IMR-90 (cell line): ENCODE data around the gene MKX. TPM values are rescaled to one million over a fixed set of nuclear protein-coding genes. Genes with fewer than 3 reads are reported as not detected.

Experiments used
- ATAC-seq: fragments of 200-7000 bp; cut with Tn5 transposase; 2 replicates; pipeline ENCODE4 v1.9.1; 2020; ENCODE audit warnings: low read depth, mild to moderate bottlenecking, moderate library complexity
- BruUV-seq: library from RNA; stranded (reverse); fragments of 400-500 nt; replicated peaks from 2 replicates; lab custom pipeline; 2021; lab: Mats Ljungman, UMichigan
- CTCF ChIA-PET: fragments of 300-600 bp; formaldehyde crosslinking; extraction: SDS; loops from one replicate; lab custom pipeline; 2021; ENCODE audit warnings: antibody characterized with exemption; lab: Yijun Ruan, JAX
- POLR2A ChIA-PET: fragments of 300-600 bp; sonication (Branson Sonifier 250); formaldehyde crosslinking; loops from one replicate; lab custom pipeline; 2022; ENCODE audit warnings: antibody characterized with exemption; ENCODE audit not compliant: unreplicated experiment; lab: Charles Lee
- DNase-seq: peaks from one replicate; pipeline ENCODE4 v3.0.0; 2013
- H2AFZ ChIP-seq: replicated peaks from 2 replicates; pipeline ENCODE3; 2013; ENCODE audit warnings: low read length, mild to moderate bottlenecking; ENCODE audit not compliant: poor library complexity
- H2AK5ac ChIP-seq: 2 replicates; pipeline ENCODE4 v1.6.1; 2013; ENCODE audit warnings: low read depth, low read length, inconsistent platforms
- H2AK9ac ChIP-seq: replicated peaks from 2 replicates; pipeline ENCODE3; 2013; ENCODE audit warnings: mild to moderate bottlenecking, low read depth, low read length, moderate library complexity; ENCODE audit not compliant: poor library complexity
- H2BK120ac ChIP-seq: 2 replicates; pipeline ENCODE4 v1.6.1; 2013; ENCODE audit warnings: low read depth, low read length, inconsistent platforms
- H2BK15ac ChIP-seq: 3 replicates; pipeline ENCODE4 v1.6.1; 2013; ENCODE audit warnings: low read depth, low read length, inconsistent platforms
- H2BK20ac ChIP-seq: 2 replicates; pipeline ENCODE4 v1.6.1; 2013; ENCODE audit warnings: low read depth, mild to moderate bottlenecking, inconsistent platforms, low read length, moderate library complexity
- H2BK5ac ChIP-seq: 2 replicates; pipeline ENCODE4 v1.6.1; 2013; ENCODE audit warnings: mild to moderate bottlenecking, low read depth, low read length, inconsistent platforms; ENCODE audit not compliant: poor library complexity, severe bottlenecking
- H3K14ac ChIP-seq: replicated peaks from 2 replicates; pipeline ENCODE4 v1.6.1; 2013; ENCODE audit warnings: low read depth, low read length, inconsistent platforms
- H3K18ac ChIP-seq: 2 replicates; pipeline ENCODE4 v1.6.1; 2013; ENCODE audit warnings: low read depth, low read length, control low read depth
- H3K23ac ChIP-seq: 2 replicates; pipeline ENCODE4 v1.6.1; 2013; ENCODE audit warnings: low read depth, low read length, inconsistent platforms
- H3K27ac ChIP-seq: 2 replicates; pipeline ENCODE4 v1.5.1; 2013; ENCODE audit warnings: mild to moderate bottlenecking, control low read depth, low read length; ENCODE audit not compliant: insufficient read depth
- H3K27me3 ChIP-seq: 2 replicates; pipeline ENCODE4 v1.6.1; 2013; ENCODE audit warnings: low read length; ENCODE audit not compliant: control insufficient read depth, insufficient read depth
- H3K36me3 ChIP-seq: 2 replicates; pipeline ENCODE4 v1.6.1; 2013; ENCODE audit warnings: low read length, mixed read lengths; ENCODE audit not compliant: control insufficient read depth, insufficient read depth
- H3K4ac ChIP-seq: 2 replicates; pipeline ENCODE4 v1.6.1; 2013; ENCODE audit warnings: low read depth, low read length, inconsistent platforms
- H3K4me1 ChIP-seq: 2 replicates; pipeline ENCODE4 v1.6.1; 2013; ENCODE audit warnings: low read length, mixed read lengths; ENCODE audit not compliant: control insufficient read depth, insufficient read depth
- H3K4me2 ChIP-seq: 2 replicates; pipeline ENCODE4 v1.6.1; 2013; ENCODE audit warnings: low read depth, mild to moderate bottlenecking, control low read depth, low read length, moderate library complexity
- H3K4me3 ChIP-seq: 2 replicates; pipeline ENCODE4 v1.5.1; 2013; ENCODE audit warnings: low read depth, mild to moderate bottlenecking, control low read depth, low read length, moderate library complexity; ENCODE audit not compliant: insufficient read depth
- H3K56ac ChIP-seq: 2 replicates; pipeline ENCODE4 v1.6.1; 2013; ENCODE audit warnings: low read length, inconsistent platforms; ENCODE audit not compliant: insufficient read depth; ENCODE audit errors: extremely low read depth
- H3K79me1 ChIP-seq, 2 experiments: 2 replicates each; pipeline ENCODE4 v1.6.1; 2013; ENCODE audit warnings: low read length in 2 of 2, inconsistent platforms in 1 of 2, low read depth in 1 of 2
- H3K9ac ChIP-seq: 2 replicates; pipeline ENCODE4 v1.6.1; 2013; ENCODE audit warnings: low read depth, low read length, control low read depth
- H3K9me1 ChIP-seq: 2 replicates; pipeline ENCODE4 v1.6.1; 2013; ENCODE audit warnings: low read length, inconsistent platforms; ENCODE audit not compliant: insufficient read depth
- H3K9me3 ChIP-seq: 2 replicates; pipeline ENCODE4 v1.6.1; 2013; ENCODE audit warnings: low read length; ENCODE audit not compliant: control insufficient read depth, insufficient read depth
- H4K20me1 ChIP-seq: 2 replicates; pipeline ENCODE4 v1.6.1; 2013; ENCODE audit warnings: low read length, inconsistent platforms; ENCODE audit not compliant: insufficient read depth
- H4K5ac ChIP-seq: 2 replicates; pipeline ENCODE4 v1.6.1; 2013; ENCODE audit warnings: mild to moderate bottlenecking, low read depth, low read length, control low read depth
- H4K8ac ChIP-seq, 2 experiments: 2 replicates each; pipeline ENCODE4 v1.6.1; 2013; ENCODE audit warnings: low read depth in 2 of 2, low read length in 2 of 2, control low read depth in 1 of 2, inconsistent platforms in 1 of 2
- H4K91ac ChIP-seq: 2 replicates; pipeline ENCODE4 v1.6.1; 2013; ENCODE audit warnings: low read depth, low read length, inconsistent platforms; ENCODE audit not compliant: insufficient read depth
- FOS ChIP-seq: fragments of 150-350 bp; IDR thresholded peaks from 2 replicates; pipeline ENCODE4 v1.6.1; 2016; ENCODE audit warnings: low read depth, low read length
- MAFK ChIP-seq: IDR thresholded peaks from 2 replicates; pipeline ENCODE4 v1.6.1; 2012; ENCODE audit warnings: low read depth, low read length, improper control_type of control experiment
- NFE2L2 ChIP-seq: fragments of 150-350 bp; IDR thresholded peaks from 2 replicates; pipeline ENCODE4 v1.6.1; 2016; ENCODE audit warnings: low read depth, mild to moderate bottlenecking, low read length
- POLR2A ChIP-seq: IDR thresholded peaks from 2 replicates; pipeline ENCODE4 v1.6.1; 2012; ENCODE audit warnings: mild to moderate bottlenecking, low read depth, low read length
- RFX5 ChIP-seq: IDR thresholded peaks from 2 replicates; pipeline ENCODE4 v1.8.0; 2012; ENCODE audit warnings: low read depth, mild to moderate bottlenecking, low read length, moderate library complexity
- USF2 ChIP-seq: fragments of 150-350 bp; IDR thresholded peaks from 2 replicates; pipeline ENCODE4 v1.6.1; 2017; ENCODE audit warnings: mild to moderate bottlenecking, antibody characterized with exemption, low read length, low read depth
- WGBS, 2 experiments: methylation state at CpG; one replicate each; pipeline versions ENCODE4 v1.1.5 to v1.1.7; 2013; ENCODE audit warnings: missing lambda C conversion rate in 2 of 2; ENCODE audit not compliant: insufficient read length in 1 of 2; ENCODE audit errors: extremely low coverage in 2 of 2; 5-methylcytosine and 5-hydroxymethylcytosine counted together
- dilution Hi-C: fragments of 300-500 bp; cut with HindIII; formaldehyde crosslinking; loops from one replicate; pipeline ENCODE4 v1.14.3; 2018; ENCODE audit warnings: low sequenced_read_pairs; ENCODE audit not compliant: unreplicated experiment
- in situ Hi-C: fragments of 300-500 bp; cut with MboI; formaldehyde crosslinking; loops from 3 replicates; pipeline ENCODE4 v1.14.3; 2019; ENCODE audit warnings: low sequenced_read_pairs, inconsistent platforms, mixed read lengths
- intact Hi-C: fragments of 100-400 bp; cut with micrococcal nuclease; formaldehyde crosslinking; loops from 2 replicates; pipeline ENCODE4 v1.10.0; 2022
- polyA plus RNA-seq, 3 experiments: library from polyadenylated mRNA; depleted of rRNA; stranded (reverse); fragments of >200 nt; gene quantifications; 2 replicates each; pipeline ENCODE4 v1.2.3, GENCODE V29; 2012; ENCODE audit warnings: low replicate concordance in 1 of 3
- total RNA-seq: library from RNA; depleted of rRNA; stranded (reverse); fragments of >200 nt; gene quantifications from 2 replicates; pipeline ENCODE4 v1.2.3, GENCODE V29; 2012
- TF ChIP-seq, protein P1 (sequence below): fragments of 150-350 bp; IDR thresholded peaks from 2 replicates; pipeline ENCODE4 v1.6.1; 2016; ENCODE audit warnings: low read depth, mild to moderate bottlenecking, low read length, moderate library complexity, borderline replicate concordance

MKX gene
- total and polyA plus RNA-seq, 2 of the 4 experiments (the other 2 are of a cell fraction), result 0.10 to 0.36 TPM

DNA sequence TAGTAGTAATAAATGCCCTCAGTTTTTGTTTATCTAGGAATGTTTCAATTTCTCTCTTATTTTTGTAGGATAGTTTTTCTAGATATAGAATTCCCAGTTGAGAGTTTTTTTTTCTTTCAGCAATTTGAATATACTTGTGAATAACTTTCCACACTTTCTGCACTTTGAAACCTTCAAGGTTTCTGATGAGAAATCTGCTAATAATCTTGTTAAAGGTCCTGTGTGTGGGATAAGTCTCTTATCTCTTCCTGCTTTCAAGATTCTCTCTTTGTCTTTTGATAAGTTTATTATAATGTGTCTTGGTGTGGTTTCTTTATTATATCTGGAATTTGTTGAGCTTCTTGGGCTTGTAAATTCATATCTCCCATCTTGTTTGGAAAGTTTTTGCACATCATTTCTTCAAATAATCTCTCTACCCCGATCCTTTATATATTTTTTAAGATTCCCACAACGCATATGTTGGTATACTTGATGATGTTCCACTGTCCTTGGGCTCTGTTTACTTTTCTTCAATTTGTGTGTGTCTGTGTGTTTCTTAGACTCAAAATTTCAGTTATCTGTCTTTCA, 103.5 kb downstream of the MKX start:
- H2BK5ac ChIP-seq, result no peak overlapping the region
- no peak overlapping the region for H3K18ac ChIP-seq
- H2AK5ac ChIP-seq, result no peak overlapping the region
- H3K9me3 ChIP-seq, result no peaks in the 10 kb centered on the region; the same call in 1 of the 2 replicates
- DNase-seq (no peak), ATAC-seq (no peak)
- CTCF ChIA-PET, result no interaction called here
- no peaks in the 10 kb centered on the region for H3K36me3 ChIP-seq
- no peak overlapping the region for H2AFZ ChIP-seq
- no peak overlapping the region for H2BK120ac ChIP-seq
- H3K27ac ChIP-seq, result no peak overlapping the region
- H2BK15ac ChIP-seq, result no peak overlapping the region
- no peak overlapping the region for H2AK9ac ChIP-seq
- H3K14ac ChIP-seq, result no peak overlapping the region
- H4K8ac ChIP-seq, result no peak overlapping the region
- H3K4ac ChIP-seq, result no peak overlapping the region
- H3K4me3 ChIP-seq, result no peak overlapping the region
- no peaks in the 10 kb centered on the region for H4K20me1 ChIP-seq
- H3K4me2 ChIP-seq, result no peak overlapping the region
- no peak overlapping the region for H3K56ac ChIP-seq
- BruUV-seq, result no TSS peak
- H4K91ac ChIP-seq, result no peak overlapping the region
- no peaks in the 10 kb centered on the region for H3K79me1 ChIP-seq
- TF ChIP-seq FOS, result no peak
- TF ChIP-seq RFX5, result no peak
- TF ChIP-seq, protein P1, sequence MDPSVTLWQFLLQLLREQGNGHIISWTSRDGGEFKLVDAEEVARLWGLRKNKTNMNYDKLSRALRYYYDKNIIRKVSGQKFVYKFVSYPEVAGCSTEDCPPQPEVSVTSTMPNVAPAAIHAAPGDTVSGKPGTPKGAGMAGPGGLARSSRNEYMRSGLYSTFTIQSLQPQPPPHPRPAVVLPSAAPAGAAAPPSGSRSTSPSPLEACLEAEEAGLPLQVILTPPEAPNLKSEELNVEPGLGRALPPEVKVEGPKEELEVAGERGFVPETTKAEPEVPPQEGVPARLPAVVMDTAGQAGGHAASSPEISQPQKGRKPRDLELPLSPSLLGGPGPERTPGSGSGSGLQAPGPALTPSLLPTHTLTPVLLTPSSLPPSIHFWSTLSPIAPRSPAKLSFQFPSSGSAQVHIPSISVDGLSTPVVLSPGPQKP, result no peak
- no peak for TF ChIP-seq USF2
- TF ChIP-seq MAFK, result no peak
- no peak for TF ChIP-seq POLR2A
- TF ChIP-seq NFE2L2, result no peak
- H3K9me1 ChIP-seq, result peaks cover 4% of the 10 kb centered on the region; the same call in 1 of the 2 replicates
- POLR2A ChIA-PET, result no interaction called here
- H3K9ac ChIP-seq, result no peak overlapping the region
- in situ Hi-C loops, result no loop called here
- dilution Hi-C loops, result no loop called here
- H3K23ac ChIP-seq, result no peak overlapping the region
- H3K27me3 ChIP-seq, result no peaks in the 10 kb centered on the region
- H2BK20ac ChIP-seq, result no peak overlapping the region
- H4K5ac ChIP-seq, result no peak overlapping the region
- peaks cover 6% of the 10 kb centered on the region for H3K4me1 ChIP-seq
- intact Hi-C loops, result no loop called here
- no CpG with 5 or more reads among the region's 2 CpGs for WGBS, 2 experiments
